Immature natural killer cell (primary cell): ENCODE data around the gene HMGN3. TPM values are rescaled to one million over a fixed set of nuclear protein-coding genes. Genes with fewer than 3 reads are reported as not detected.

ENCODE experiments used
- DNase-seq, 3 donors: peaks; one replicate each; pipeline ENCODE4 v3.0.0; 2022; ENCODE audit warnings: mixed read lengths in 1 of 3
- H3K27ac Mint-ChIP-seq, 6 donors: one replicate each; pipeline ENCODE4 v1.8.0; 2020; ENCODE audit warnings: mixed read lengths in 6 of 6, mild to moderate bottlenecking in 5 of 6, inconsistent platforms in 4 of 6, moderate library complexity in 3 of 6
- H3K27me3 Mint-ChIP-seq, 3 donors: one replicate each; pipeline ENCODE4 v1.8.0; 2020 to 2021; ENCODE audit warnings: low read depth in 3 of 3, mild to moderate bottlenecking in 3 of 3, mixed read lengths in 3 of 3, moderate library complexity in 3 of 3, inconsistent platforms in 1 of 3
- H3K36me3 Mint-ChIP-seq, 3 donors: one replicate each; pipeline ENCODE4 v1.8.0; 2020; ENCODE audit warnings: mixed read lengths in 3 of 3, inconsistent platforms in 2 of 3, mild to moderate bottlenecking in 2 of 3
- H3K4me1 Mint-ChIP-seq, 2 donors: one replicate each; pipeline ENCODE4 v1.8.0; 2020; ENCODE audit warnings: inconsistent platforms in 2 of 2, mild to moderate bottlenecking in 2 of 2, mixed read lengths in 2 of 2, moderate library complexity in 1 of 2
- H3K4me3 Mint-ChIP-seq, 5 donors: one replicate each; pipeline ENCODE4 v1.8.0; 2020; ENCODE audit warnings: mild to moderate bottlenecking in 5 of 5, mixed read lengths in 5 of 5, inconsistent platforms in 3 of 5, moderate library complexity in 3 of 5
- H3K9me3 Mint-ChIP-seq, 6 donors: one replicate each; pipeline ENCODE4 v1.8.0; 2020; ENCODE audit warnings: mild to moderate bottlenecking in 6 of 6, mixed read lengths in 6 of 6, inconsistent platforms in 4 of 6, moderate library complexity in 3 of 6
- polyA plus RNA-seq, 3 donors: library from polyadenylated mRNA; unstranded; fragments of 300-500 nt; fragmentation: Illumina TruSeq; gene quantifications; one replicate each; pipeline ENCODE4 v1.2.3, GENCODE V29; 2021

Gene HMGN3
- polyA plus RNA-seq, 3 donors from 2014 or later, result 130 to 168 (median 163) TPM

DNA sequence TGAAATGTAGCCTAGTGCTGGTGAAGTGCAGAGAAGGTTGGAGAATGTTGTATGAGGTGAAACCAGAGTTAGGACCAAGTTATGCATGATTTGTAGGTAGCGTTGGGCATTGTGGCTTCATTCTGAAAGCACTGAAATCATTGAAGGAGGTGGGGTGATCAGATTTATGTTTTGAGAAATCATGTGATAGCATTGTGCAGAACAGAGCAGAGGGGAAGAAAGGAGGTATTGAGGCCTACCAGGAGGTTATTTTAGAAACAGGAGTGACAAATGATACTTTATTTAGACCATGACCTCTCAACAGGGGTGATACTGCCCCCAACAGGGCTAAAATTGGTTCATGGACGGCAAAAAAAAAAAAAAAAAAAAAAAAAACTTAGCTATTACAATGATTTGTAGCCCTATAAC is 15.6 kb upstream of the HMGN3 start:
- DNase-seq, result peak in 2 of 3 donors; percentile 4 to 9
- H3K36me3 Mint-ChIP-seq, result peaks cover 0 to 3% (median 2%) of the 10 kb centered on the region in 3 donors
- H3K4me1 Mint-ChIP-seq, result no peaks in the 10 kb centered on the region
- no peak overlapping the region for H3K27ac Mint-ChIP-seq
- H3K4me3 Mint-ChIP-seq, result no peak overlapping the region
- H3K27me3 Mint-ChIP-seq, result peaks cover 0 to 6% (median 2%) of the 10 kb centered on the region in 3 donors
- H3K9me3 Mint-ChIP-seq, result peaks cover 0 to 2% (median 0%) of the 10 kb centered on the region in 6 donors

- peaks cover 0 to 5% (median 3%) of the 10 kb centered on the region in 3 donors for H3K36me3 Mint-ChIP-seq
- H3K4me3 Mint-ChIP-seq, result no peak overlapping the region
- H3K9me3 Mint-ChIP-seq, result peaks cover 0 to 2% (median 0%) of the 10 kb centered on the region in 6 donors
- DNase-seq, result no peak
- no peak overlapping the region for H3K27ac Mint-ChIP-seq
- no peaks in the 10 kb centered on the region for H3K4me1 Mint-ChIP-seq
- H3K27me3 Mint-ChIP-seq, result peaks cover 0 to 6% (median 2%) of the 10 kb centered on the region in 3 donors
These were observed 14.7 kb upstream of the HMGN3 start for GRCh38 chr6:79249136-79249535.

DNA sequence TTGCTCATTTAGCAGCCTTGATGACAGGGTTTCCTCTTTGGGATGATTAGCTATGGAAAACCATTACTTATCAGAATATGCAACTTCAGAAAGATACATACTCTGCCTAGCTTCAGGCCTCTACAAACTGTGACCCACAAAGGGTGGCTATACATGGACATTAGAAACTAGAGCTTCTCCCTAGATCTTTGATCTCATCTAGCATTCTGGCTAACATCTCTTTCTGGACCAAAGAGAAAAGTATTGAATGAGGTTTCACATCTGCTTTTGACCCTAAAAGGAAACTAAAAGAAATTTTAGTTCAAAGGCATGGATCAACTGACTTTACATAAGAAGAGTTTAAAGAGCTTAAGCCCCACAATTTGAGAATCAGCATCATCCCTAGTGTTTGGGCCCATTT is 12.4 kb upstream of the HMGN3 start:
- Mint-ChIP-seq H3K27me3 (peaks cover 0 to 3% (median 0%) of the 10 kb centered on the region in 3 donors), H3K4me1 (no peaks in the 10 kb centered on the region), H3K36me3 (peaks cover 0 to 5% (median 3%) of the 10 kb centered on the region in 3 donors), H3K27ac (no peak overlapping the region), H3K4me3 (no peak overlapping the region), H3K9me3 (no peaks in the 10 kb centered on the region)
- no peak for DNase-seq

GRCh38 chr6:79241228-79241627 is 6.7 kb upstream of the HMGN3 start:
- no peak overlapping the region for H3K27ac Mint-ChIP-seq
- H3K4me1 Mint-ChIP-seq, result no peaks in the 10 kb centered on the region
- no peaks in the 10 kb centered on the region for H3K9me3 Mint-ChIP-seq
- peaks cover 0 to 3% (median 0%) of the 10 kb centered on the region in 3 donors for H3K27me3 Mint-ChIP-seq
- H3K36me3 Mint-ChIP-seq, result peaks cover 0 to 5% (median 3%) of the 10 kb centered on the region in 3 donors
- no peak for DNase-seq
- H3K4me3 Mint-ChIP-seq, result no peak overlapping the region

DNA sequence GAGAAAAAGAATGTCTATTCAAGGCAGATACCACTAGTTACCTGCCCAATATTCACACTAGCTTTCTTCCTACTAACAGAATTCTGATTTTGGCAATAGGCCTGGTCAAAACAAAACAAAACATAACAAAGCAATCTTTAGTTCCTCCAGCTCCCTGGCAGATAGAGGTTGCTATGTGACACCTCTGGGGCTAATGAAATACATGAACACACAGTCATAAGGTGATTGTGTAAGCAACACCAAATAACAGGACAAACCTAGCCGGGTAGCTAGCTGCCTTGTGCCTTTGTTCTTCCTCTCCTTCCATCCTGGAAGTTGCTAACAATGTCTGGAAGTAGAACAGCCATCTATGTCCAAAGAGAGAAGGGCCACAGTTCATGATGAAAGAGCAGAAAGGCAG is 6.0 kb upstream of the HMGN3 start:
- no peak overlapping the region for H3K4me3 Mint-ChIP-seq
- peaks cover 0 to 5% (median 3%) of the 10 kb centered on the region in 3 donors for H3K36me3 Mint-ChIP-seq
- DNase-seq, result no peak
- no peaks in the 10 kb centered on the region for H3K9me3 Mint-ChIP-seq
- H3K27me3 Mint-ChIP-seq, result peaks cover 0 to 3% (median 0%) of the 10 kb centered on the region in 3 donors
- no peak overlapping the region for H3K27ac Mint-ChIP-seq
- H3K4me1 Mint-ChIP-seq, result peaks cover 0 to 2% of the 10 kb centered on the region in 2 donors

GRCh38 chr6:79239536-79240168 is 5.2 kb upstream of the HMGN3 start:
- H3K27ac Mint-ChIP-seq, result no peak overlapping the region
- H3K4me3 Mint-ChIP-seq, result no peak overlapping the region
- peaks cover 1 to 5% (median 1%) of the 10 kb centered on the region in 3 donors for H3K27me3 Mint-ChIP-seq
- peaks cover 2 to 11% of the 10 kb centered on the region in 2 donors for H3K4me1 Mint-ChIP-seq
- H3K9me3 Mint-ChIP-seq, result no peaks in the 10 kb centered on the region
- DNase-seq, result no peak
- H3K36me3 Mint-ChIP-seq, result no peaks in the 10 kb centered on the region

GRCh38 chr6:79238919-79239318 is 4.4 kb upstream of the HMGN3 start:
- Mint-ChIP-seq H3K36me3 (no peaks in the 10 kb centered on the region), H3K27me3 (peaks cover 6 to 9% (median 7%) of the 10 kb centered on the region in 3 donors), H3K9me3 (no peaks in the 10 kb centered on the region), H3K4me3 (no peak overlapping the region), H3K4me1 (peaks cover 3 to 13% of the 10 kb centered on the region in 2 donors), H3K27ac (no peak overlapping the region)
- no peak for DNase-seq

DNA sequence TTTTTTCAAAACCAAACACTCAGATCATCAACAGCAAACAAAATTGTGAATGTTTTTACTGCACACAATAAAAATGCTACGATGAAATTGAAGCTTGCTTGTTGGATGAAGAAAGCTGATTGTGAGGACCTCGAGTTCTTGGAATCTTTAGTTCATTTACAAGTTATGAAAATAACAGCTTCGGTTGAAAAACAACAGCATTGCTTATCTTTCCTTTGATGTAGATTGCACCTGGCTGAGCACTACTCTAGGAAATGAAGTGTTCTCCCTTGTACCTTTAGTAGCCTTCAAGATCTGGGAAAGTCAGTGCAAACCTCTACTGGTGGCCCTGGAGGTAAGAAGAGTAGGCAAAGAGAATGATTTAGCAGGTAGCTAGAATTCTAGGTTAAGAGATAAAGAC is 2.2 kb upstream of the HMGN3 start:
- no peak for DNase-seq
- no peaks in the 10 kb centered on the region for H3K9me3 Mint-ChIP-seq
- H3K36me3 Mint-ChIP-seq, result no peaks in the 10 kb centered on the region
- no peak overlapping the region for H3K27ac Mint-ChIP-seq
- H3K4me1 Mint-ChIP-seq, result peaks cover 15 to 30% of the 10 kb centered on the region in 2 donors
- peaks cover 8 to 14% (median 9%) of the 10 kb centered on the region in 3 donors for H3K27me3 Mint-ChIP-seq
- no peak overlapping the region for H3K4me3 Mint-ChIP-seq

- Mint-ChIP-seq H3K4me3 (peak overlapping the region; percentile 90 to 100 (median 98)), H3K4me1 (peaks cover 17 to 38% of the 10 kb centered on the region in 2 donors), H3K36me3 (no peaks in the 10 kb centered on the region), H3K27me3 (peaks cover 8 to 14% (median 9%) of the 10 kb centered on the region in 3 donors), H3K9me3 (no peaks in the 10 kb centered on the region), H3K27ac (peak overlapping the region; percentile 81 to 99 (median 96))
- peak; percentile 78 to 79 (median 79) for DNase-seq
These were observed 802 bp downstream of the HMGN3 start for GRCh38 chr6:79233611-79234149.

DNA sequence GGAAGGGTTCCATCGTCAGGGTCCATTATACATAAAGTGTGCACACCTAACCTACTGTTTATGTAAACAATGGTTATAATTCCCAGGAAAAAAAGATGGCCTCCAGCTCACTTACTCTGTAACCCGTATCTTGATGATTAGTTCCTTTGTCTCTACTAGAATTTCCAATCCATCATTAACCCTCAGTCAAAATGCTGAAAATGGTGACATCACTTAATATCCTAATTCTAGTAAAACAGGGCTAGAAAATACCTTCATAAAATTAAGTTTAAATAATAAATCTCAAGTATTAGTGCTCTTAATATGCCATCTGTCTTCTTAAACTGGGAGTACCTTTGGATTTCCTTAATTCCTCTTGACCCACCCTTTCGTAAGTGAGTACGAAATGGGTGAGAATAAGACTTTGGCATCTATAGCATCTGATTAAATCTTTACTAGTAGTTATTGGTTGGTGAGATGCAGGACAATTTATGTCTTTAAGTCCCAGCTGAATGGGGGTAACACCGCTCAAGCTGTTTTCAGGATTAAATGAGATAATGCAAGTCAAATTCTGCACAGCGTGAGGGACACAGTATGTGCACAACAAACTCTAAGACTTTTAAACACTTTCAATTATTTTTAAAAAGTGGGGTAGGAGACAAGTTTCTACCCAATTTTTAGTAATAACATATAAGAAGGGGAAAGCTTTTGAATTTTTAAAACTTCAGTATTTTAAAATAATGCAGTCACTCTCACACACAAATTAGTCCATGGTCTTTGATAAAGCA is 1.6 kb downstream of the HMGN3 start:
- no peak for DNase-seq
- Mint-ChIP-seq H3K4me3 (peak overlapping the region; percentile 90 to 100 (median 98)), H3K27me3 (peaks cover 5 to 14% (median 9%) of the 10 kb centered on the region in 3 donors), H3K27ac (peak overlapping the region; percentile 81 to 99 (median 96)), H3K4me1 (peaks cover 20 to 43% of the 10 kb centered on the region in 2 donors), H3K9me3 (no peaks in the 10 kb centered on the region), H3K36me3 (no peaks in the 10 kb centered on the region)

DNA sequence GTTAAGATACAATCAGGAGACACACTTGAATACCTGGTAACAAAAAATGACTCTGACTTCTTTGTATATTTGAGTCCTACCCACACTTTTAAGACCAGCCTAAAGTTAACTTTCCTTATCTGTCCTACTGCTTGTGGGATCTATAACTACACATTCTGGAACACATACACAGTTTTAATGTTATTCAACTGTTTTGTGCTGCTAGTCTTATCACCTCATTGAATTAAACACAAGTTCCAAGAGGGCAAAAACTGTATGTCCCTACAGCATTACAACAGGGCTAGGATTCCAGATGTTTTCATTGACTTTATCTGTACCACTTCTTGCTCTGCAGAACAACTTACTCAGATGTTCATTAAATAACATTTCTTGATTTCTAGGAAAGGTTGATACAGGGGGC is 2.8 kb downstream of the HMGN3 start:
- H3K27me3 Mint-ChIP-seq, result peaks cover 5 to 14% (median 9%) of the 10 kb centered on the region in 3 donors
- H3K9me3 Mint-ChIP-seq, result no peaks in the 10 kb centered on the region
- peaks cover 22 to 54% of the 10 kb centered on the region in 2 donors for H3K4me1 Mint-ChIP-seq
- H3K4me3 Mint-ChIP-seq, result peak overlapping the region in 3 of 5 donors; percentile 29 to 63 (median 40)
- H3K27ac Mint-ChIP-seq, result peak overlapping the region in 2 of 6 donors; percentile 6 to 15
- DNase-seq, result no peak
- H3K36me3 Mint-ChIP-seq, result no peaks in the 10 kb centered on the region

DNA sequence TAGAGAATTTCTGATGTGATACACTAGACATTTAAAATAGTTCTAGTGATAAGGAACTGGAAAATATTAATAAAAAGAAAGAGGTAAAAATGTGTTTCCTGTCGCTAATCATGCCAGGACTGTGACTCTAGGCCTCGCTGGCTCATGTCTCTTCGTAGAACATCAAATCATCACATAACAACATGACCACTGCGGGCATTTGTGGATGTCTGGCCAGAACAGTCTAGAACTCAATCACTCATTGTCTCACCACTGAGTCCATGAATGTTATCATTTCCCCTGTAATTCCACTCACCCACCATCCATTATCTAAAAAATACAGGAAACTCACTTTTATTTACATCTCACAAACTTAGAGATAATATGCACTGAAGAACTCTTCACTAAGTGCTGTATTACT is 3.4 kb downstream of the HMGN3 start:
- no peaks in the 10 kb centered on the region for H3K36me3 Mint-ChIP-seq
- peaks cover 5 to 14% (median 9%) of the 10 kb centered on the region in 3 donors for H3K27me3 Mint-ChIP-seq
- peak overlapping the region in 1 of 6 donors; percentile 3 for H3K27ac Mint-ChIP-seq
- no peak for DNase-seq
- peaks cover 23 to 55% of the 10 kb centered on the region in 2 donors for H3K4me1 Mint-ChIP-seq
- H3K9me3 Mint-ChIP-seq, result no peaks in the 10 kb centered on the region
- H3K4me3 Mint-ChIP-seq, result no peak overlapping the region

- no peak for DNase-seq
- Mint-ChIP-seq H3K36me3 (no peaks in the 10 kb centered on the region), H3K27me3 (peaks cover 5 to 14% (median 9%) of the 10 kb centered on the region in 3 donors), H3K27ac (no peak overlapping the region), H3K4me1 (peaks cover 23 to 49% of the 10 kb centered on the region in 2 donors), H3K4me3 (no peak overlapping the region), H3K9me3 (no peaks in the 10 kb centered on the region)
These were observed 4.3 kb downstream of the HMGN3 start for GRCh38 chr6:79230149-79230548.

GRCh38 chr6:79227445-79227844 is 7.0 kb downstream of the HMGN3 start:
- peaks cover 17 to 44% of the 10 kb centered on the region in 2 donors for H3K4me1 Mint-ChIP-seq
- peaks cover 0 to 5% (median 0%) of the 10 kb centered on the region in 3 donors for H3K36me3 Mint-ChIP-seq
- no peak overlapping the region for H3K27ac Mint-ChIP-seq
- H3K4me3 Mint-ChIP-seq, result no peak overlapping the region
- no peaks in the 10 kb centered on the region for H3K27me3 Mint-ChIP-seq
- DNase-seq, result no peak
- no peaks in the 10 kb centered on the region for H3K9me3 Mint-ChIP-seq
